Naive B cell (primary cell): Measurements from ENCODE around the gene GNAQ. TPM values are rescaled to one million over a fixed set of nuclear protein-coding genes. Genes with fewer than 3 reads are reported as not detected.

ENCODE experiments used
- ATAC-seq, 2 donors: fragments of 150-1000 bp; cut with Tn5 transposase; 2 replicates each; pipeline ENCODE4 v1.10.0; 2021; ENCODE audit warnings: low read depth in 2 of 2, mild to moderate bottlenecking in 2 of 2, moderate library complexity in 2 of 2
- DNase-seq: peaks from one replicate; pipeline ENCODE4 v3.0.0; 2022
- H3K27ac Mint-ChIP-seq, 6 donors: one replicate each; pipeline ENCODE4 v1.8.0; 2020 to 2022; ENCODE audit warnings: mild to moderate bottlenecking in 6 of 6, mixed read lengths in 6 of 6, moderate library complexity in 5 of 6, inconsistent platforms in 2 of 6
- H3K27me3 Mint-ChIP-seq, 3 donors: one replicate each; pipeline ENCODE4 v1.8.0; 2021 to 2022; ENCODE audit warnings: mixed read lengths in 3 of 3, mild to moderate bottlenecking in 1 of 3
- H3K36me3 Mint-ChIP-seq, 2 donors: one replicate each; pipeline ENCODE4 v1.8.0; 2020 to 2022; ENCODE audit warnings: mixed read lengths in 2 of 2, inconsistent platforms in 1 of 2, mild to moderate bottlenecking in 1 of 2
- H3K4me1 Mint-ChIP-seq, 3 donors: one replicate each; pipeline ENCODE4 v1.8.0; 2020 to 2022; ENCODE audit warnings: mixed read lengths in 3 of 3, inconsistent platforms in 1 of 3, mild to moderate bottlenecking in 1 of 3, moderate library complexity in 1 of 3
- H3K4me3 Mint-ChIP-seq, 8 donors: one replicate each; pipeline ENCODE4 v1.8.0; 2020 to 2022; ENCODE audit warnings: mild to moderate bottlenecking in 8 of 8, mixed read lengths in 8 of 8, moderate library complexity in 8 of 8, inconsistent platforms in 2 of 8
- H3K9me3 Mint-ChIP-seq, 7 donors: one replicate each; pipeline ENCODE4 v1.8.0; 2020 to 2022; ENCODE audit warnings: mixed read lengths in 7 of 7, mild to moderate bottlenecking in 5 of 7, inconsistent platforms in 2 of 7, moderate library complexity in 1 of 7
- polyA plus RNA-seq, 6 donors: library from polyadenylated mRNA; unstranded; fragments of 300-500 nt; fragmentation: Illumina TruSeq; gene quantifications; one replicate each; pipeline ENCODE4 v1.2.3, GENCODE V29; 2021; ENCODE audit warnings: low read depth in 6 of 6

The GNAQ gene
- polyA plus RNA-seq, 6 donors from 2014 or later, result 0.04 to 0.44 (median 0.23) TPM; not detected in 1

- ATAC-seq (no peak), DNase-seq (no peak)
- Mint-ChIP-seq H3K27me3 (peaks cover 45 to 65% (median 45%) of the 10 kb centered on the region in 3 donors), H3K9me3 (peaks cover 0 to 10% (median 0%) of the 10 kb centered on the region in 7 donors), H3K4me1 (peaks cover 20 to 23% (median 22%) of the 10 kb centered on the region in 3 donors), H3K27ac (peak overlapping the region in 1 of 6 donors; percentile 32), H3K4me3 (peak overlapping the region; percentile 53 to 87 (median 82)), H3K36me3 (no peaks in the 10 kb centered on the region)
These were observed 1.9 kb downstream of the GNAQ start for GRCh38 chr9:78029551-78030295.

GRCh38 chr9:78028926-78029325 lies 2.7 kb downstream of the GNAQ start:
- no peaks in the 10 kb centered on the region for H3K36me3 Mint-ChIP-seq
- peaks cover 20 to 23% (median 22%) of the 10 kb centered on the region in 3 donors for H3K4me1 Mint-ChIP-seq
- H3K27me3 Mint-ChIP-seq, result peaks cover 39 to 65% (median 44%) of the 10 kb centered on the region in 3 donors
- no peak overlapping the region for H3K27ac Mint-ChIP-seq
- ATAC-seq, result no peak
- peaks cover 0 to 10% (median 0%) of the 10 kb centered on the region in 7 donors for H3K9me3 Mint-ChIP-seq
- no peak overlapping the region for H3K4me3 Mint-ChIP-seq
- no peak for DNase-seq

- Mint-ChIP-seq H3K4me3 (no peak overlapping the region), H3K4me1 (peaks cover 10 to 22% (median 20%) of the 10 kb centered on the region in 3 donors), H3K27ac (no peak overlapping the region), H3K9me3 (no peaks in the 10 kb centered on the region), H3K36me3 (no peaks in the 10 kb centered on the region), H3K27me3 (peaks cover 36 to 54% (median 38%) of the 10 kb centered on the region in 3 donors)
- DNase-seq (no peak), ATAC-seq (no peak)
These were observed 4.7 kb downstream of the GNAQ start for GRCh38 chr9:78026947-78027346.

GRCh38 chr9:78026416-78026815 lies 5.2 kb downstream of the GNAQ start:
- no peak for DNase-seq
- Mint-ChIP-seq H3K4me3 (no peak overlapping the region), H3K27ac (no peak overlapping the region), H3K27me3 (peaks cover 41 to 59% (median 44%) of the 10 kb centered on the region in 3 donors), H3K4me1 (peaks cover 10 to 27% (median 22%) of the 10 kb centered on the region in 3 donors), H3K9me3 (no peaks in the 10 kb centered on the region), H3K36me3 (no peaks in the 10 kb centered on the region)
- ATAC-seq, result no peak

- DNase-seq (no peak), ATAC-seq (no peak)
- no peak overlapping the region for H3K4me3 Mint-ChIP-seq
- H3K9me3 Mint-ChIP-seq, result no peaks in the 10 kb centered on the region
- no peak overlapping the region for H3K27ac Mint-ChIP-seq
- peaks cover 46 to 63% (median 47%) of the 10 kb centered on the region in 3 donors for H3K27me3 Mint-ChIP-seq
- H3K36me3 Mint-ChIP-seq, result no peaks in the 10 kb centered on the region
- H3K4me1 Mint-ChIP-seq, result peaks cover 5 to 22% (median 17%) of the 10 kb centered on the region in 3 donors
These were observed 6.4 kb downstream of the GNAQ start for GRCh38 chr9:78025186-78025585.

- Mint-ChIP-seq H3K4me3 (peak overlapping the region in 3 of 8 donors; percentile 26 to 59 (median 44)), H3K9me3 (no peaks in the 10 kb centered on the region), H3K36me3 (no peaks in the 10 kb centered on the region), H3K27me3 (peaks cover 31 to 46% (median 34%) of the 10 kb centered on the region in 3 donors), H3K4me1 (peaks cover 0 to 16% (median 12%) of the 10 kb centered on the region in 3 donors), H3K27ac (peak overlapping the region in 1 of 6 donors; percentile 76)
- no peak for DNase-seq
- ATAC-seq, result peak; percentile 35 to 94
These were observed 8.4 kb downstream of the GNAQ start for GRCh38 chr9:78023003-78023741.

- Mint-ChIP-seq H3K4me3 (no peak overlapping the region), H3K27ac (peak overlapping the region in 1 of 6 donors; percentile 56), H3K36me3 (no peaks in the 10 kb centered on the region), H3K4me1 (peaks cover 0 to 16% (median 12%) of the 10 kb centered on the region in 3 donors), H3K27me3 (peaks cover 31 to 46% (median 34%) of the 10 kb centered on the region in 3 donors), H3K9me3 (no peaks in the 10 kb centered on the region)
- DNase-seq, result no peak
- no peak for ATAC-seq
These were observed 9.9 kb downstream of the GNAQ start for GRCh38 chr9:78021697-78022096.

- H3K27ac Mint-ChIP-seq, result no peak overlapping the region
- H3K27me3 Mint-ChIP-seq, result peaks cover 21 to 26% (median 22%) of the 10 kb centered on the region in 3 donors
- peaks cover 0 to 10% (median 3%) of the 10 kb centered on the region in 3 donors for H3K4me1 Mint-ChIP-seq
- H3K4me3 Mint-ChIP-seq, result no peak overlapping the region
- ATAC-seq (no peak), DNase-seq (no peak)
- H3K9me3 Mint-ChIP-seq, result no peaks in the 10 kb centered on the region
- H3K36me3 Mint-ChIP-seq, result no peaks in the 10 kb centered on the region
These were observed 14.4 kb downstream of the GNAQ start for GRCh38 chr9:78017190-78017693.

GRCh38 chr9:78015241-78015640 lies 16.4 kb downstream of the GNAQ start:
- H3K27ac Mint-ChIP-seq, result no peak overlapping the region
- ATAC-seq (no peak), DNase-seq (no peak)
- peaks cover 10 to 15% (median 13%) of the 10 kb centered on the region in 3 donors for H3K27me3 Mint-ChIP-seq
- no peak overlapping the region for H3K4me3 Mint-ChIP-seq
- H3K4me1 Mint-ChIP-seq, result peaks cover 2 to 14% (median 7%) of the 10 kb centered on the region in 3 donors
- peaks cover 0 to 3% (median 0%) of the 10 kb centered on the region in 7 donors for H3K9me3 Mint-ChIP-seq
- H3K36me3 Mint-ChIP-seq, result peaks cover 0 to 7% of the 10 kb centered on the region in 2 donors

- DNase-seq (no peak), ATAC-seq (no peak)
- Mint-ChIP-seq H3K4me1 (peaks cover 6 to 18% (median 9%) of the 10 kb centered on the region in 3 donors), H3K36me3 (peaks cover 0 to 7% of the 10 kb centered on the region in 2 donors), H3K27ac (no peak overlapping the region), H3K4me3 (no peak overlapping the region), H3K9me3 (peaks cover 0 to 3% (median 0%) of the 10 kb centered on the region in 7 donors), H3K27me3 (peaks cover 8 to 12% (median 10%) of the 10 kb centered on the region in 3 donors)
These were observed 16.8 kb downstream of the GNAQ start for GRCh38 chr9:78014776-78015175.

GRCh38 chr9:78013934-78014333 lies 17.7 kb downstream of the GNAQ start:
- peaks cover 7 to 22% (median 10%) of the 10 kb centered on the region in 3 donors for H3K4me1 Mint-ChIP-seq
- peaks cover 8 to 12% (median 10%) of the 10 kb centered on the region in 3 donors for H3K27me3 Mint-ChIP-seq
- ATAC-seq, result no peak
- no peak overlapping the region for H3K27ac Mint-ChIP-seq
- H3K36me3 Mint-ChIP-seq, result peaks cover 0 to 7% of the 10 kb centered on the region in 2 donors
- no peak for DNase-seq
- H3K9me3 Mint-ChIP-seq, result peaks cover 0 to 3% (median 0%) of the 10 kb centered on the region in 7 donors
- no peak overlapping the region for H3K4me3 Mint-ChIP-seq

- H3K27ac Mint-ChIP-seq, result peak overlapping the region in 1 of 6 donors; percentile 42
- peaks cover 0 to 3% (median 0%) of the 10 kb centered on the region in 7 donors for H3K9me3 Mint-ChIP-seq
- H3K27me3 Mint-ChIP-seq, result peaks cover 8 to 12% (median 10%) of the 10 kb centered on the region in 3 donors
- peaks cover 0 to 7% of the 10 kb centered on the region in 2 donors for H3K36me3 Mint-ChIP-seq
- H3K4me3 Mint-ChIP-seq, result no peak overlapping the region
- peaks cover 7 to 22% (median 10%) of the 10 kb centered on the region in 3 donors for H3K4me1 Mint-ChIP-seq
- DNase-seq (no peak), ATAC-seq (no peak)
These were observed 20.6 kb downstream of the GNAQ start for GRCh38 chr9:78011049-78011448.

GRCh38 chr9:78010445-78010844 lies 21.2 kb downstream of the GNAQ start:
- ATAC-seq (no peak), DNase-seq (no peak)
- peak overlapping the region in 1 of 8 donors; percentile 6 for H3K4me3 Mint-ChIP-seq

More at GRCh38 chr9:78010445-78010844, 21.2 kb downstream of the GNAQ start:
- peaks cover 0 to 3% (median 0%) of the 10 kb centered on the region in 7 donors for H3K9me3 Mint-ChIP-seq
- peak overlapping the region in 1 of 6 donors; percentile 10 for H3K27ac Mint-ChIP-seq
- peaks cover 0 to 7% of the 10 kb centered on the region in 2 donors for H3K36me3 Mint-ChIP-seq
- peaks cover 8 to 17% (median 10%) of the 10 kb centered on the region in 3 donors for H3K27me3 Mint-ChIP-seq
- H3K4me1 Mint-ChIP-seq, result peaks cover 7 to 22% (median 10%) of the 10 kb centered on the region in 3 donors
